Immature natural killer cell (primary cell): ENCODE data around the gene PLIN4. TPM values are rescaled to one million over a fixed set of nuclear protein-coding genes. Genes with fewer than 3 reads are reported as not detected.

Experiments used
- DNase-seq, 3 donors: peaks; one replicate each; pipeline ENCODE4 v3.0.0; 2022; ENCODE audit warnings: mixed read lengths in 1 of 3
- H3K27ac Mint-ChIP-seq, 6 donors: one replicate each; pipeline ENCODE4 v1.8.0; 2020; ENCODE audit warnings: mixed read lengths in 6 of 6, mild to moderate bottlenecking in 5 of 6, inconsistent platforms in 4 of 6, moderate library complexity in 3 of 6
- H3K27me3 Mint-ChIP-seq, 3 donors: one replicate each; pipeline ENCODE4 v1.8.0; 2020 to 2021; ENCODE audit warnings: low read depth in 3 of 3, mild to moderate bottlenecking in 3 of 3, mixed read lengths in 3 of 3, moderate library complexity in 3 of 3, inconsistent platforms in 1 of 3
- H3K36me3 Mint-ChIP-seq, 3 donors: one replicate each; pipeline ENCODE4 v1.8.0; 2020; ENCODE audit warnings: mixed read lengths in 3 of 3, inconsistent platforms in 2 of 3, mild to moderate bottlenecking in 2 of 3
- H3K4me1 Mint-ChIP-seq, 2 donors: one replicate each; pipeline ENCODE4 v1.8.0; 2020; ENCODE audit warnings: inconsistent platforms in 2 of 2, mild to moderate bottlenecking in 2 of 2, mixed read lengths in 2 of 2, moderate library complexity in 1 of 2
- H3K4me3 Mint-ChIP-seq, 5 donors: one replicate each; pipeline ENCODE4 v1.8.0; 2020; ENCODE audit warnings: mild to moderate bottlenecking in 5 of 5, mixed read lengths in 5 of 5, inconsistent platforms in 3 of 5, moderate library complexity in 3 of 5
- H3K9me3 Mint-ChIP-seq, 6 donors: one replicate each; pipeline ENCODE4 v1.8.0; 2020; ENCODE audit warnings: mild to moderate bottlenecking in 6 of 6, mixed read lengths in 6 of 6, inconsistent platforms in 4 of 6, moderate library complexity in 3 of 6
- polyA plus RNA-seq, 3 donors: library from polyadenylated mRNA; unstranded; fragments of 300-500 nt; fragmentation: Illumina TruSeq; gene quantifications; one replicate each; pipeline ENCODE4 v1.2.3, GENCODE V29; 2021

Gene PLIN4
- polyA plus RNA-seq, 3 donors from 2014 or later, result 0.03 to 0.20 TPM; not detected in 1

GRCh38 chr19:4503132-4503824 is 15.0 kb downstream of the PLIN4 start:
- Mint-ChIP-seq H3K4me3 (no peak overlapping the region), H3K9me3 (no peaks in the 10 kb centered on the region), H3K27me3 (peaks cover 0 to 3% (median 2%) of the 10 kb centered on the region in 3 donors), H3K27ac (no peak overlapping the region), H3K36me3 (peaks cover 0 to 4% (median 4%) of the 10 kb centered on the region in 3 donors), H3K4me1 (no peaks in the 10 kb centered on the region)
- no peak for DNase-seq

GRCh38 chr19:4502282-4503131 is 15.8 kb downstream of the PLIN4 start:
- Mint-ChIP-seq H3K27me3 (peaks cover 0 to 3% (median 2%) of the 10 kb centered on the region in 3 donors), H3K9me3 (no peaks in the 10 kb centered on the region), H3K27ac (no peak overlapping the region), H3K4me3 (no peak overlapping the region), H3K4me1 (no peaks in the 10 kb centered on the region), H3K36me3 (peaks cover 0 to 4% (median 4%) of the 10 kb centered on the region in 3 donors)
- DNase-seq, result no peak

GRCh38 chr19:4501691-4502090 is 16.6 kb downstream of the PLIN4 start:
- Mint-ChIP-seq H3K27me3 (peaks cover 0 to 2% (median 2%) of the 10 kb centered on the region in 3 donors), H3K36me3 (peaks cover 0 to 4% (median 4%) of the 10 kb centered on the region in 3 donors), H3K27ac (no peak overlapping the region), H3K4me1 (no peaks in the 10 kb centered on the region), H3K4me3 (no peak overlapping the region), H3K9me3 (no peaks in the 10 kb centered on the region)
- DNase-seq, result no peak

- Mint-ChIP-seq H3K9me3 (no peaks in the 10 kb centered on the region), H3K27me3 (no peaks in the 10 kb centered on the region), H3K4me1 (no peaks in the 10 kb centered on the region), H3K36me3 (peaks cover 0 to under 1% (median 0%) of the 10 kb centered on the region in 3 donors), H3K27ac (no peak overlapping the region), H3K4me3 (no peak overlapping the region)
- no peak for DNase-seq
Measured at GRCh38 chr19:4500841-4501591, 17.3 kb downstream of the PLIN4 start.

GRCh38 chr19:4499855-4500254 is 18.4 kb downstream of the PLIN4 start:
- peaks cover 0 to under 1% (median 0%) of the 10 kb centered on the region in 3 donors for H3K36me3 Mint-ChIP-seq
- no peak for DNase-seq
- no peaks in the 10 kb centered on the region for H3K9me3 Mint-ChIP-seq
- H3K27me3 Mint-ChIP-seq, result no peaks in the 10 kb centered on the region
- no peaks in the 10 kb centered on the region for H3K4me1 Mint-ChIP-seq
- H3K27ac Mint-ChIP-seq, result no peak overlapping the region
- no peak overlapping the region for H3K4me3 Mint-ChIP-seq

- no peak for DNase-seq
- no peaks in the 10 kb centered on the region for H3K4me1 Mint-ChIP-seq
- H3K4me3 Mint-ChIP-seq, result no peak overlapping the region
- H3K36me3 Mint-ChIP-seq, result peaks cover 0 to 4% (median 0%) of the 10 kb centered on the region in 3 donors
- no peak overlapping the region for H3K27ac Mint-ChIP-seq
- no peaks in the 10 kb centered on the region for H3K27me3 Mint-ChIP-seq
- H3K9me3 Mint-ChIP-seq, result no peaks in the 10 kb centered on the region
Measured at GRCh38 chr19:4499318-4499717, 19.0 kb downstream of the PLIN4 start.

GRCh38 chr19:4498694-4499093 is 19.6 kb downstream of the PLIN4 start:
- DNase-seq, result no peak
- Mint-ChIP-seq H3K27me3 (no peaks in the 10 kb centered on the region), H3K4me1 (no peaks in the 10 kb centered on the region), H3K9me3 (no peaks in the 10 kb centered on the region), H3K27ac (no peak overlapping the region), H3K4me3 (no peak overlapping the region), H3K36me3 (peaks cover 0 to 4% (median 0%) of the 10 kb centered on the region in 3 donors)

GRCh38 chr19:4497770-4498389 is 20.4 kb downstream of the PLIN4 start:
- H3K27ac Mint-ChIP-seq, result no peak overlapping the region

GRCh38 chr19:4496304-4496703 is 22.0 kb downstream of the PLIN4 start:
- Mint-ChIP-seq H3K27ac (no peak overlapping the region), H3K36me3 (peaks cover 0 to 4% (median 0%) of the 10 kb centered on the region in 3 donors), H3K4me1 (no peaks in the 10 kb centered on the region), H3K4me3 (no peak overlapping the region), H3K9me3 (no peaks in the 10 kb centered on the region), H3K27me3 (no peaks in the 10 kb centered on the region)
- DNase-seq, result no peak

More at GRCh38 chr19:4497770-4498389, 20.4 kb downstream of the PLIN4 start:
- DNase-seq, result no peak
- Mint-ChIP-seq H3K9me3 (no peaks in the 10 kb centered on the region), H3K4me1 (no peaks in the 10 kb centered on the region), H3K27me3 (no peaks in the 10 kb centered on the region), H3K4me3 (no peak overlapping the region), H3K36me3 (peaks cover 0 to 4% (median 0%) of the 10 kb centered on the region in 3 donors)

GRCh38 chr19:4495471-4495870 is 22.8 kb downstream of the PLIN4 start:
- H3K9me3 Mint-ChIP-seq, result no peaks in the 10 kb centered on the region
- no peak overlapping the region for H3K27ac Mint-ChIP-seq
- no peak overlapping the region for H3K4me3 Mint-ChIP-seq
- H3K27me3 Mint-ChIP-seq, result no peaks in the 10 kb centered on the region
- H3K4me1 Mint-ChIP-seq, result no peaks in the 10 kb centered on the region
- H3K36me3 Mint-ChIP-seq, result peaks cover under 1 to 5% (median 3%) of the 10 kb centered on the region in 3 donors
- no peak for DNase-seq

GRCh38 chr19:4494691-4495064 is 23.6 kb downstream of the PLIN4 start:
- H3K27ac Mint-ChIP-seq, result no peak overlapping the region
- no peaks in the 10 kb centered on the region for H3K4me1 Mint-ChIP-seq
- H3K9me3 Mint-ChIP-seq, result no peaks in the 10 kb centered on the region
- peaks cover 0 to 2% (median 0%) of the 10 kb centered on the region in 3 donors for H3K27me3 Mint-ChIP-seq
- no peak overlapping the region for H3K4me3 Mint-ChIP-seq
- peaks cover 4 to 8% (median 6%) of the 10 kb centered on the region in 3 donors for H3K36me3 Mint-ChIP-seq
- no peak for DNase-seq

GRCh38 chr19:4493929-4494690 is 24.2 kb downstream of the PLIN4 start:
- Mint-ChIP-seq H3K9me3 (no peaks in the 10 kb centered on the region), H3K27ac (no peak overlapping the region), H3K36me3 (peaks cover 4 to 8% (median 7%) of the 10 kb centered on the region in 3 donors), H3K4me3 (no peak overlapping the region), H3K27me3 (peaks cover 0 to 2% (median 0%) of the 10 kb centered on the region in 3 donors), H3K4me1 (no peaks in the 10 kb centered on the region)
- DNase-seq, result no peak
